ENCODE data around the gene BATF3.

BATF3 gene

DNA sequence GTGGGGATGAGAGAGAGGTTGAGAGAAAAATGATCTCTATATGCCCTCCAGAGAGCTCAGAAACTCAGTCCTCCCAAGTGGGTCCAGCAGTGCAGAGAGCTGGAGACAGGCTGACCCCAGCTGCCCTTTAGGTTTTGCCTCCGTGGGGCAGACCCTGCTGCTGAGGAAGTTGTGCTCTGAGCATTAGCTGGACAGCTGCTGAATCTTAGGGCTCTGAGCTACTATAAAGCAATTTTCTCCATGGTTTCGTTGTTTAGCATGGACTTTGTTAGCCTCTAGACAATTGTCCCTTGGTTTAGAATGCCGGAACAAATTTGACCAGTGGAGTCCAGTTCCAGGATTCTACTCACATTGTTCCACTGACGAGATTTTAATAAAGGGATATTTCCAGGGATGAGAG is 22.1 kb downstream of the BATF3 start:
- H3K9ac ChIP-seq (ENCODE audit: low read depth, low read length) = no peak overlapping the region
- no peaks in the 10 kb centered on the region for H3K4me1 ChIP-seq (ENCODE audit: control insufficient read depth, insufficient read depth, low read length)
- H3K4me3 ChIP-seq (ENCODE audit: low read depth, low read length) = no peak overlapping the region
- no peaks in the 10 kb centered on the region for H3K36me3 ChIP-seq (ENCODE audit: control insufficient read depth, insufficient read depth, low read length)
- H3K27me3 ChIP-seq (ENCODE audit: control insufficient read depth, insufficient read depth, low read length) = no peaks in the 10 kb centered on the region
- H3K9me3 ChIP-seq (ENCODE audit: control insufficient read depth, insufficient read depth, low read length) = no peaks in the 10 kb centered on the region

GRCh38 chr1:212677136-212677535 is 22.5 kb downstream of the BATF3 start:
- no peak overlapping the region for H3K9ac ChIP-seq (ENCODE audit: low read depth, low read length)

GRCh38 chr1:212675675-212676074 is 24.0 kb downstream of the BATF3 start:
- Histone ChIP-seq H3K4me3 (ENCODE audit: low read depth, low read length) (no peak overlapping the region), H3K27me3 (ENCODE audit: control insufficient read depth, insufficient read depth, low read length) (no peaks in the 10 kb centered on the region), H3K4me1 (ENCODE audit: control insufficient read depth, insufficient read depth, low read length) (peaks cover 5% of the 10 kb centered on the region), H3K9ac (ENCODE audit: low read depth, low read length) (no peak overlapping the region), H3K36me3 (ENCODE audit: control insufficient read depth, insufficient read depth, low read length) (no peaks in the 10 kb centered on the region), H3K9me3 (ENCODE audit: control insufficient read depth, insufficient read depth, low read length) (no peaks in the 10 kb centered on the region)

More at GRCh38 chr1:212677136-212677535, 22.5 kb downstream of the BATF3 start:
- Histone ChIP-seq H3K4me3 (ENCODE audit: low read depth, low read length) (no peak overlapping the region), H3K9me3 (ENCODE audit: control insufficient read depth, insufficient read depth, low read length) (no peaks in the 10 kb centered on the region), H3K27me3 (ENCODE audit: control insufficient read depth, insufficient read depth, low read length) (no peaks in the 10 kb centered on the region), H3K4me1 (ENCODE audit: control insufficient read depth, insufficient read depth, low read length) (no peaks in the 10 kb centered on the region), H3K36me3 (ENCODE audit: control insufficient read depth, insufficient read depth, low read length) (no peaks in the 10 kb centered on the region)

GRCh38 chr1:212674872-212675271 is 24.8 kb downstream of the BATF3 start:
- Histone ChIP-seq H3K4me3 (ENCODE audit: low read depth, low read length) (no peak overlapping the region), H3K9ac (ENCODE audit: low read depth, low read length) (no peak overlapping the region), H3K9me3 (ENCODE audit: control insufficient read depth, insufficient read depth, low read length) (no peaks in the 10 kb centered on the region), H3K36me3 (ENCODE audit: control insufficient read depth, insufficient read depth, low read length) (no peaks in the 10 kb centered on the region), H3K27me3 (ENCODE audit: control insufficient read depth, insufficient read depth, low read length) (no peaks in the 10 kb centered on the region), H3K4me1 (ENCODE audit: control insufficient read depth, insufficient read depth, low read length) (peaks cover 5% of the 10 kb centered on the region)

DNA sequence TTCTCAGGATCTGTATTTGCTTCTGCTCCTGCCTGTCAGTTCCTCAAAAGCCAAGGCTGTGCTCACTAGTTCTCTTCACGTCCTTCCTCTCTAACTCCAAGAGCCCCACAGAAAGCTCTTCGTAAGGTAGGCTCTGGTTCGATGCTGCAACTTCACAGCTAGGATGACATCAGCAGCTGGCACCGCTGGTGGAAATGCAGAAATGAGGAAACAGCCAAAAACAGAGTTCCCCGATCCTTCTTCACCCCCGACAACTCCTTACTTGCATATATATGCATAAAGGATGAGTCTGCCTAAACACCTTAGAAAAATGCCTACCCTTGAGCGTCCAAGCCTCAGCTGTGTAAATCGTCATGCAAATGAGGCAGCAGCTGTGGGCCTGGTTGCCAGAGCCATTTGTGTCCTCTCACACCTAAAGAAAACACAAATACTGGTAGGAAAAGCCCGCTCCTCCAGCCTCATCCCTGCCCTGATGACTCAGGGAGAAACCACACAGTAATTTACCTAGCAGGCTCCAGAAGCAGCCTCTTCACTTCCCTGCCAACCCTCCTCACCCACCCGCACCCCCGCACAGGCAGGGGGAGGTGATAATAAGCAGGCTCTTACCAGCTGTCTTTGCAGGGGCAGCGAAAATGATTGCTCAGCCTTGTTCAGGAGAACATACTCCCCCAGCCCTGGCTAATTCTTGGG is 28.2 kb downstream of the BATF3 start:
- H3K9ac ChIP-seq (ENCODE audit: low read depth, low read length) = no peak overlapping the region
- H3K9me3 ChIP-seq (ENCODE audit: control insufficient read depth, insufficient read depth, low read length) = no peaks in the 10 kb centered on the region
- peaks cover 3% of the 10 kb centered on the region for H3K27me3 ChIP-seq (ENCODE audit: control insufficient read depth, insufficient read depth, low read length)
- no peak overlapping the region for H3K4me3 ChIP-seq (ENCODE audit: low read depth, low read length)
- no peaks in the 10 kb centered on the region for H3K36me3 ChIP-seq (ENCODE audit: control insufficient read depth, insufficient read depth, low read length)
- H3K4me1 ChIP-seq (ENCODE audit: control insufficient read depth, insufficient read depth, low read length) = peaks cover 8% of the 10 kb centered on the region

- H3K36me3 ChIP-seq (ENCODE audit: control insufficient read depth, insufficient read depth, low read length) = no peaks in the 10 kb centered on the region
- H3K27me3 ChIP-seq (ENCODE audit: control insufficient read depth, insufficient read depth, low read length) = peaks cover 8% of the 10 kb centered on the region
- H3K4me3 ChIP-seq (ENCODE audit: low read depth, low read length) = no peak overlapping the region
- peaks cover 8% of the 10 kb centered on the region for H3K4me1 ChIP-seq (ENCODE audit: control insufficient read depth, insufficient read depth, low read length)
- H3K9me3 ChIP-seq (ENCODE audit: control insufficient read depth, insufficient read depth, low read length) = no peaks in the 10 kb centered on the region
- H3K9ac ChIP-seq (ENCODE audit: low read depth, low read length) = no peak overlapping the region
Observed at GRCh38 chr1:212670882-212671281, 28.8 kb downstream of the BATF3 start.

DNA sequence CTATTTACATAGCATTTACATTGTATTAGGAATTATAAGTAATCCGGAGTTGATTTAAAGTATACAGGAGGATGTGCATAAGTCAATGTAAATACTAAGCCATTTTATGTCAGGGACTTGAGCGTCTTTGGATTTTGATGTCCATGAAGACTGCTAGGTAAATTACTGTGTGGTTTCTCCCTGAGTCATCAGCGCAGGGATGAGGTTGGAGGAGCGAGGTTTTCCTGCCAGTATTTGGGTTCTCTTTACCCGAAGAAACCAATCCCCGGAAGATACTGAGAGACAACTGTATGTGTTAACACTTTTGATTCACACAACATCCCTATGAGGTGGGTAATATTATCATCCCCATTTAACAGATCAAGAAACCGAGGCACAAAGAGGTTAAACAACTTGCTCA is 29.3 kb downstream of the BATF3 start:
- no peak overlapping the region for H3K9ac ChIP-seq (ENCODE audit: low read depth, low read length)
- peaks cover 11% of the 10 kb centered on the region for H3K27me3 ChIP-seq (ENCODE audit: control insufficient read depth, insufficient read depth, low read length)
- no peaks in the 10 kb centered on the region for H3K36me3 ChIP-seq (ENCODE audit: control insufficient read depth, insufficient read depth, low read length)
- no peaks in the 10 kb centered on the region for H3K9me3 ChIP-seq (ENCODE audit: control insufficient read depth, insufficient read depth, low read length)
- H3K4me1 ChIP-seq (ENCODE audit: control insufficient read depth, insufficient read depth, low read length) = peaks cover 8% of the 10 kb centered on the region
- no peak overlapping the region for H3K4me3 ChIP-seq (ENCODE audit: low read depth, low read length)

DNA sequence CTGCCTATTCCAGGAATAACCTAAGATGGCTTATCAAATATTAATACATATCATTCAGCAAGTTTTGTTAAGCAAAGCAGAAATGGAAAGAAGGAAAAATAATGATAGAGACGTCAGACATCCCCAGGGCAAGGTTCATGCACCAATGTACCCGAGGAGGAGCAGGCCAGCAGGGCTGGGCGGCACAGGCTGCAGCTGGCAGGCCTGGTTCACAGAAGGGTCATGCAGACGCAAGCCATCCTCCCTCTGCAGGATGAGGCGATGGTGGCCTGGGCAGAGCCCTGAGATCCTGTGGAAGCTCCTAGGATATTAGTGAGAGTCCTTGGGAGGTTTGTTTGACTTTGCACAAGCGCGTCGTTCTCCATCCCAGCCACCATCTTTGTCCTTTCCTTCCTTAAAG is 30.0 kb downstream of the BATF3 start:
- no peaks in the 10 kb centered on the region for H3K36me3 ChIP-seq (ENCODE audit: control insufficient read depth, insufficient read depth, low read length)

GRCh38 chr1:212669102-212669501 is 30.5 kb downstream of the BATF3 start:
- Histone ChIP-seq H3K4me3 (ENCODE audit: low read depth, low read length) (no peak overlapping the region), H3K9ac (ENCODE audit: low read depth, low read length) (no peak overlapping the region), H3K27me3 (ENCODE audit: control insufficient read depth, insufficient read depth, low read length) (peaks cover 14% of the 10 kb centered on the region), H3K9me3 (ENCODE audit: control insufficient read depth, insufficient read depth, low read length) (no peaks in the 10 kb centered on the region), H3K36me3 (ENCODE audit: control insufficient read depth, insufficient read depth, low read length) (no peaks in the 10 kb centered on the region), H3K4me1 (ENCODE audit: control insufficient read depth, insufficient read depth, low read length) (peaks cover 8% of the 10 kb centered on the region)

More for the DNA sequence above, 30.0 kb downstream of the BATF3 start:
- no peak overlapping the region for H3K4me3 ChIP-seq (ENCODE audit: low read depth, low read length)
- H3K9ac ChIP-seq (ENCODE audit: low read depth, low read length) = no peak overlapping the region
- H3K9me3 ChIP-seq (ENCODE audit: control insufficient read depth, insufficient read depth, low read length) = no peaks in the 10 kb centered on the region
- peaks cover 13% of the 10 kb centered on the region for H3K27me3 ChIP-seq (ENCODE audit: control insufficient read depth, insufficient read depth, low read length)
- peaks cover 8% of the 10 kb centered on the region for H3K4me1 ChIP-seq (ENCODE audit: control insufficient read depth, insufficient read depth, low read length)

DNA sequence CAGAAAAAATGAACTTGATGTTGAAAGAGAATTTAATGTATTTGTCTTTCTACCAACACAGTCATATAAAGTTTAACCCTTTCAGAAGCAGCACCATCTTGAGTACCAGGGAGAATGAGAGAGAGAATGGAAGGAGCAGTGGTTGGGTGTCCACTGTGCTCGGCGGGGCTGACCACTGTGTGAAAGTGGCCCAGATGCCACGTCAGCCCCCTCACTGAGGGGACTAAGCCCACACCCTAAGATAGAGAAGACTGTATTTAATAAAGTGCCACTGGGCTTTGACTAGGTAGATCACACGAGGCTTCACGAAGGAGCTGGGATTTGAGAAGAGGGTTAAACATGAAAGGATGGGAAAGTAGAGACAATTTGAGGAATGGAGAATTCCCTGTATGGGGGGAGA is 31.2 kb downstream of the BATF3 start:
- H3K4me1 ChIP-seq (ENCODE audit: control insufficient read depth, insufficient read depth, low read length) = peaks cover 8% of the 10 kb centered on the region
- H3K9ac ChIP-seq (ENCODE audit: low read depth, low read length) = no peak overlapping the region
- H3K36me3 ChIP-seq (ENCODE audit: control insufficient read depth, insufficient read depth, low read length) = no peaks in the 10 kb centered on the region
- H3K27me3 ChIP-seq (ENCODE audit: control insufficient read depth, insufficient read depth, low read length) = peaks cover 14% of the 10 kb centered on the region
- no peak overlapping the region for H3K4me3 ChIP-seq (ENCODE audit: low read depth, low read length)
- no peaks in the 10 kb centered on the region for H3K9me3 ChIP-seq (ENCODE audit: control insufficient read depth, insufficient read depth, low read length)

- Histone ChIP-seq H3K4me3 (ENCODE audit: low read depth, low read length) (no peak overlapping the region), H3K27me3 (ENCODE audit: control insufficient read depth, insufficient read depth, low read length) (peaks cover 14% of the 10 kb centered on the region), H3K9me3 (ENCODE audit: control insufficient read depth, insufficient read depth, low read length) (no peaks in the 10 kb centered on the region), H3K36me3 (ENCODE audit: control insufficient read depth, insufficient read depth, low read length) (no peaks in the 10 kb centered on the region), H3K9ac (ENCODE audit: low read depth, low read length) (no peak overlapping the region), H3K4me1 (ENCODE audit: control insufficient read depth, insufficient read depth, low read length) (peaks cover 8% of the 10 kb centered on the region)
Observed at GRCh38 chr1:212667223-212668139, 32.2 kb downstream of the BATF3 start.
